Thyroid gland (tissue), 4 donors: Measurements from ENCODE around the gene PKD1L1.

Source experiments
- POLR2A ChIP-seq, 2 donors: fragments of 450-650 bp; IDR thresholded peaks; one replicate each; pipeline ENCODE4 v1.6.1; 2017; ENCODE audit warnings: antibody characterized with exemption in 2 of 2, mild to moderate bottlenecking in 2 of 2, moderate library complexity in 1 of 2
- TF ChIP-seq, protein P1 (sequence below), 6 experiments: fragments of 200-600 bp in 3 of 6; fragments of 450-650 bp in 3 of 6; sonication (generic) in 3 of 6; IDR thresholded peaks; one replicate each; pipeline ENCODE4 v1.5.1; 2016 to 2019; ENCODE audit warnings: antibody characterized with exemption in 6 of 6, mild to moderate bottlenecking in 2 of 6, inconsistent platforms in 1 of 6, moderate library complexity in 1 of 6

DNA sequence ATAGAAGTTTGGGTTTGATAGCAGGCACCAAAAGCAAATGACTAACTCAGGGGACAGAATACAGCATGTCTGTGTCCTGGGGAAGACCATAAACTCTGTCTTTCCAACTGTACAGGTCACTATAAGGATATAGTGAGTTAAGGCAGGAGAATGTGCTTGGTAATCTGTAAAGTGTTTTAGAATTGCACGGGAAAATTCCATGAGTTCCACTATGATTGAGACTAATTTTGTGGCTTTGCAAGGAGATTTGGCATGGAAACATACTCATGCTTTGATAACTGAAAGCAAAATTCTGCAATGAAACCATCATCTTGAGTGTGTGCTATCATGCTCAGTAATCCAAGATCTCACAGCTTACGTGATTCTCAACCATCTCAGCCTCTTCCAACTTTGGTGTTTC, 152.6 kb downstream of the PKD1L1 start:
- TF ChIP-seq, protein P1, sequence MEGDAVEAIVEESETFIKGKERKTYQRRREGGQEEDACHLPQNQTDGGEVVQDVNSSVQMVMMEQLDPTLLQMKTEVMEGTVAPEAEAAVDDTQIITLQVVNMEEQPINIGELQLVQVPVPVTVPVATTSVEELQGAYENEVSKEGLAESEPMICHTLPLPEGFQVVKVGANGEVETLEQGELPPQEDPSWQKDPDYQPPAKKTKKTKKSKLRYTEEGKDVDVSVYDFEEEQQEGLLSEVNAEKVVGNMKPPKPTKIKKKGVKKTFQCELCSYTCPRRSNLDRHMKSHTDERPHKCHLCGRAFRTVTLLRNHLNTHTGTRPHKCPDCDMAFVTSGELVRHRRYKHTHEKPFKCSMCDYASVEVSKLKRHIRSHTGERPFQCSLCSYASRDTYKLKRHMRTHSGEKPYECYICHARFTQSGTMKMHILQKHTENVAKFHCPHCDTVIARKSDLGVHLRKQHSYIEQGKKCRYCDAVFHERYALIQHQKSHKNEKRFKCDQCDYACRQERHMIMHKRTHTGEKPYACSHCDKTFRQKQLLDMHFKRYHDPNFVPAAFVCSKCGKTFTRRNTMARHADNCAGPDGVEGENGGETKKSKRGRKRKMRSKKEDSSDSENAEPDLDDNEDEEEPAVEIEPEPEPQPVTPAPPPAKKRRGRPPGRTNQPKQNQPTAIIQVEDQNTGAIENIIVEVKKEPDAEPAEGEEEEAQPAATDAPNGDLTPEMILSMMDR (IDR thresholded peaks at IDR 0.05): no peak
- no peak for TF ChIP-seq POLR2A (IDR thresholded peaks at IDR 0.05)
